DOHH2 (cell line): ENCODE results near the gene TBPL1.
A peak's percentile ranks its signal among the peaks of the same experiment; 100 is the strongest.
"Not testable (repeated sequence)": the region's sequence is repeated elsewhere in the genome, so short reads cannot be mapped to it uniquely, and the experiment has no call there.

ENCODE experiments used
- H3F3A ChIP-seq: fragments of 200-600 bp; sonication (generic), shearing (Covaris generic); 2 replicates; pipeline ENCODE4 v1.6.0; 2016; ENCODE audit warnings: antibody characterized with exemption, mild to moderate bottlenecking; ENCODE audit not compliant: control insufficient read depth, insufficient read depth
- H3K27ac ChIP-seq: fragments of 200-600 bp; sonication (generic); 2 replicates; pipeline ENCODE4 v1.5.1; 2014; ENCODE audit warnings: low read depth, mild to moderate bottlenecking, low read length, moderate library complexity
- H3K27me3 ChIP-seq: fragments of 200-600 bp; sonication (generic); 2 replicates; pipeline ENCODE4 v1.6.1; 2014; ENCODE audit warnings: mild to moderate bottlenecking, low read length, mixed read lengths; ENCODE audit not compliant: control insufficient read depth
- H3K36me3 ChIP-seq: fragments of 200-600 bp; sonication (generic); 2 replicates; pipeline ENCODE4 v1.6.1; 2014; ENCODE audit warnings: mild to moderate bottlenecking, low read length, moderate library complexity, mixed read lengths; ENCODE audit not compliant: control insufficient read depth
- H3K4me1 ChIP-seq: fragments of 200-600 bp; sonication (generic); 2 replicates; pipeline ENCODE4 v1.6.1; 2014; ENCODE audit warnings: mild to moderate bottlenecking, low read length, mixed read lengths; ENCODE audit not compliant: control insufficient read depth
- H3K4me2 ChIP-seq: fragments of 200-600 bp; sonication (generic); 2 replicates; pipeline ENCODE4 v1.6.0; 2014; ENCODE audit warnings: mild to moderate bottlenecking, low read length, moderate library complexity
- H3K4me3 ChIP-seq: fragments of 200-600 bp; sonication (generic); 2 replicates; pipeline ENCODE4 v1.5.1; 2014; ENCODE audit warnings: mild to moderate bottlenecking, low read length, mixed read lengths
- H3K79me2 ChIP-seq: fragments of 200-600 bp; sonication (generic); 2 replicates; pipeline ENCODE4 v1.6.1; 2014; ENCODE audit warnings: mild to moderate bottlenecking, low read length, mixed read lengths; ENCODE audit not compliant: control insufficient read depth
- H3K9me2 ChIP-seq: fragments of 200-600 bp; sonication (generic); replicated peaks from 2 replicates; pipeline ENCODE4 v1.6.1; 2014; ENCODE audit warnings: mild to moderate bottlenecking, low read length, mixed read lengths; ENCODE audit not compliant: control insufficient read depth
- H3K9me3 ChIP-seq: fragments of 200-600 bp; sonication (generic); 2 replicates; pipeline ENCODE4 v1.6.1; 2014; ENCODE audit warnings: antibody characterized with exemption, low read length, mixed read lengths; ENCODE audit not compliant: control insufficient read depth, insufficient read depth
- H4K20me1 ChIP-seq: fragments of 200-600 bp; sonication (generic); 2 replicates; pipeline ENCODE4 v1.6.0; 2014; ENCODE audit warnings: low read depth, mild to moderate bottlenecking, antibody characterized with exemption, low read length, moderate library complexity; ENCODE audit not compliant: control insufficient read depth, insufficient read depth
- EZH2phosphoT487 ChIP-seq: fragments of 200-600 bp; sonication (generic); IDR thresholded peaks from 2 replicates; pipeline ENCODE4 v1.6.1; 2017; ENCODE audit warnings: borderline replicate concordance, mild to moderate bottlenecking, antibody characterized with exemption, low read length, moderate library complexity, mixed read lengths
- TF ChIP-seq, protein P1 (sequence below): fragments of 200-600 bp; sonication (generic); IDR thresholded peaks from one replicate; pipeline ENCODE4 v1.5.1; 2014; ENCODE audit warnings: antibody characterized with exemption, mild to moderate bottlenecking, low read depth, low read length; ENCODE audit not compliant: poor library complexity, severe bottlenecking

The TBPL1 gene

DNA sequence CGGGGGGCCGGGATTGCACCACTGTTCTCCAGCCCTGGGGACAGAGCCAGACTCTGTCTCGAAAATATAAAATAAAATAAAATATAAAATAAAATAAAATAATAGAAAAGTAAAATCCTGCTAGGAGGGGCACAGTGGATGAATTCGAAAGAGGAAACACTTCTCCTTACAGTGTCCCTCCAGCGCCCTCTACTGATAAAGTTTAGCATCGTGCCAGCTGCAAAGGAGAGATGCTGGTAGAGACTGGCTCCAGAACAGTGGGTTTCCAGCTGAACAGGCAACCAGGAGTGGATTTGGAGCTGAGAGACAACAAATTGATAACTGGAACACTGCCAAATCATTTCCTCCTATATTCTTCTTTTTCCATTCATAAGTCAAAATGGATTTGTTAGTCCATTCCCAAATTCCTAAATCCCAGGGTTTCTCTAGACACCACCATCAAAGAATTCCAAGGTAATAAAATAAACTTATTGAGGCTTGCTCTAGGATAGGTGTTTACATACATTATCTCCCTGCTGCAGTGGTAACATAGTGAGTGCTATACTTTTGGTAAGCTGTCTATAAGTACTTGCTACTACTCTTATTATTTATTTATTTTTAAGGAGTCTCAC lies 31.7 kb upstream of the TBPL1 start:
- Histone ChIP-seq H3K9me2 (no peaks in the 10 kb centered on the region), H4K20me1 (no peaks in the 10 kb centered on the region), H3K4me3 (no peak overlapping the region), H3K79me2 (no peaks in the 10 kb centered on the region), H3K27me3 (peaks cover 3% of the 10 kb centered on the region; the same call in 1 of the 2 replicates), H3K36me3 (no peaks in the 10 kb centered on the region), H3F3A (no peaks in the 10 kb centered on the region), H3K4me2 (no peak overlapping the region), H3K27ac (no peak overlapping the region), H3K9me3 (no peaks in the 10 kb centered on the region), H3K4me1 (peaks cover 11% of the 10 kb centered on the region)
- no peak for TF ChIP-seq EZH2phosphoT487
- TF ChIP-seq, protein P1, sequence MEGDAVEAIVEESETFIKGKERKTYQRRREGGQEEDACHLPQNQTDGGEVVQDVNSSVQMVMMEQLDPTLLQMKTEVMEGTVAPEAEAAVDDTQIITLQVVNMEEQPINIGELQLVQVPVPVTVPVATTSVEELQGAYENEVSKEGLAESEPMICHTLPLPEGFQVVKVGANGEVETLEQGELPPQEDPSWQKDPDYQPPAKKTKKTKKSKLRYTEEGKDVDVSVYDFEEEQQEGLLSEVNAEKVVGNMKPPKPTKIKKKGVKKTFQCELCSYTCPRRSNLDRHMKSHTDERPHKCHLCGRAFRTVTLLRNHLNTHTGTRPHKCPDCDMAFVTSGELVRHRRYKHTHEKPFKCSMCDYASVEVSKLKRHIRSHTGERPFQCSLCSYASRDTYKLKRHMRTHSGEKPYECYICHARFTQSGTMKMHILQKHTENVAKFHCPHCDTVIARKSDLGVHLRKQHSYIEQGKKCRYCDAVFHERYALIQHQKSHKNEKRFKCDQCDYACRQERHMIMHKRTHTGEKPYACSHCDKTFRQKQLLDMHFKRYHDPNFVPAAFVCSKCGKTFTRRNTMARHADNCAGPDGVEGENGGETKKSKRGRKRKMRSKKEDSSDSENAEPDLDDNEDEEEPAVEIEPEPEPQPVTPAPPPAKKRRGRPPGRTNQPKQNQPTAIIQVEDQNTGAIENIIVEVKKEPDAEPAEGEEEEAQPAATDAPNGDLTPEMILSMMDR: peak; percentile 56

DNA sequence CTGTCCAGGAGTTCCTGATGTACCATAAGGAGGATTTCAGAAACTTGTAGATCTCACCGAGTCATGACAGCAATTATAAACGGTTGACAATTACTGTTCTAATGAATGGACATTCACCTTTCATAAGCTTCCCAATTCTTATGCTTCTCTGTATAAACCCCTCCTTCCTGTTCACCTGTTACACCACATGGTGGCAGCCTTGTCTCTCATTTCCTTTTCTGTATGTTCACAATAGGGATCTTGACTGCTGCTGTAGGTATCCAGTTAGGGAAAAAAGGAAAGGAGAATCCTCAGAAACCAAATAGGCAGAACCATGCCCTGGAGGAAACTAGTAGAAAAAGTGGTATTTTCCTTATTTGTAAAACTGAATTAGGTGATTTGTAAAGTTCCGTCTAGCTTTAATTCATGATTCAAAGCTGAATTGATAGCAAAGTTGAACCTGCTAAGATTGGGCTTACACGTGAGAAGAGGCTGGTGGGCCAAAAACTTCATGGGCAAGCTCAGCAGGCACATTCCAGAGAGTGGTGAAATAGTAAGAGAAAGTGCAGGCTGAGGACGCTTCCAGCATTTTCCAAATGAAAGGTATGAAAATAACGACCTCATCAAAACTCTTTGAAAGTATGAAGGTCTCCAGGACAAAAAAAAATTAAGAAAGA lies 29.0 kb upstream of the TBPL1 start:
- no peaks in the 10 kb centered on the region for H3K4me1 ChIP-seq
- no peaks in the 10 kb centered on the region for H3K9me3 ChIP-seq
- H3K36me3 ChIP-seq: no peaks in the 10 kb centered on the region
- no peak overlapping the region for H3K4me2 ChIP-seq
- TF ChIP-seq, protein P1: peak; percentile 81
- TF ChIP-seq EZH2phosphoT487: no peak
- H3K27me3 ChIP-seq: peaks cover 15% of the 10 kb centered on the region
- H3K9me2 ChIP-seq: no peaks in the 10 kb centered on the region
- no peaks in the 10 kb centered on the region for H3F3A ChIP-seq
- no peaks in the 10 kb centered on the region for H3K79me2 ChIP-seq
- no peak overlapping the region for H3K4me3 ChIP-seq
- H4K20me1 ChIP-seq: no peaks in the 10 kb centered on the region
- no peak overlapping the region for H3K27ac ChIP-seq

DNA sequence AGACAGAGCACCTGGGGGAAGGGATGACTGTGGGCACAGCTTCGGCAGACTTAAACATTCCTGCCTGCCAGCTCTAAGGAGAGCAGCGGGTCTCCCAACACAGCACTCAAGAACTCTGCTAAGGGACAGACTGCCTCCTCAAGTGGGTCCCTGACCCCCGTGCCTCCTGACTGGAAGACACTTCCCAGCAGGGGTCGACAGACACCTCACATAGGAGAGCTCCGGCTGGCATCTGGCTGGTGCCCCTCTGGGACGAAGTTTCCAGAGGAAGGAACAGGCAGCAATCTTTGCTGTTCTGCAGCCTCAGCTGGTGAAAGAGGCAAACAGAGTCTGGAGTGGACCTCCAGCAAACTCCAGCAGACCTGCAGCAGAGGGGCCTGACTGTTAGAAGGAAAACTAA lies 21.8 kb upstream of the TBPL1 start:
- H3K27me3 ChIP-seq: peaks cover 14% of the 10 kb centered on the region
- H3K4me3 ChIP-seq, H3F3A ChIP-seq, H3K36me3 ChIP-seq, H3K9me3 ChIP-seq, H4K20me1 ChIP-seq, H3K27ac ChIP-seq, H3K79me2 ChIP-seq, H3K4me1 ChIP-seq, H3K4me2 ChIP-seq, H3K9me2 ChIP-seq: not testable (repeated sequence)

DNA sequence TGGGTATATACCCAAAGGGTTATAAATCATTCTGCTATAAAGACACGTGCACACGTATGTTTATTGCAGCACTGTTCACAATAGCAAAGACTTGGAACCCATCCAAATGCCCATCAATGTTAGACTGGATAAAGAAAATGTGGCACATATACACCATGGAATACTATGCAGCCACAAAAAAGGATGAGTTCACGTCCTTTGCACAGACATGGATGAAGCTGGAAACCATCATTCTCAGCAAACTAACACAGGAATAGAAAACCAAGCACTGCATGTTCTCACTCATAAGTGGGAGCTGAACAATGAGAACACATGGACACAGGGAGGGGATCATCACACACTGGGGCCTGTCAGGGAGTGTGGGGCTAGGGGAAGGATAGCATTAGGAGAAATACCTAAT lies 16.7 kb upstream of the TBPL1 start:
- not testable (repeated sequence) for H3K4me3 ChIP-seq, H3F3A ChIP-seq, H4K20me1 ChIP-seq, H3K4me2 ChIP-seq, H3K36me3 ChIP-seq, H3K27me3 ChIP-seq, H3K9me3 ChIP-seq, H3K27ac ChIP-seq, H3K9me2 ChIP-seq, H3K4me1 ChIP-seq, H3K79me2 ChIP-seq
